GM19023 (cell line): ENCODE results near the gene GPR18.
"Not testable (repeated sequence)": the region's sequence is repeated elsewhere in the genome, so short reads cannot be mapped to it uniquely, and the experiment has no call there.

Experiments used
- ATAC-seq: cut with Tn5 transposase; IDR thresholded peaks from one replicate; pipeline ENCODE4 v1.9.1; 2021; ENCODE audit warnings: mild to moderate bottlenecking, moderate library complexity; ENCODE audit not compliant: unreplicated experiment

Gene GPR18

DNA sequence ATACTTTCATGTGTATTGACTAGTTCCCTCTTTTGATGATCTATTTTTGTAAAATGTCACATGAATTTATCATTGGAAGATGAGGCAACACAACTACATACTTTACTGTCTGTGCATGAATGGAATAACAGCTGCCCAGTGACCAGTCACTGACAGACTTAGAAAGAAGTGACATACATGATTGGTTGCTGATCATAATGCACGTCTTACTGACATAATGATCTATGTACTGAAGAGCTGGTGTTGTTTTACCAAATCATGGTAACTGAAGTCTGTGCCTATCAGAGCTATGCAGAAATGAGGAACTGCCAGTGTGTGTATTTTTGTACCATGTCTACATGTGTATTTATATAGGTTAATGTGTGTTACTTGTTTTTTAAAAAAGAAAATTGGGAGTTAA lies 26.5 kb downstream of the GPR18 start:
- ATAC-seq: no peak

DNA sequence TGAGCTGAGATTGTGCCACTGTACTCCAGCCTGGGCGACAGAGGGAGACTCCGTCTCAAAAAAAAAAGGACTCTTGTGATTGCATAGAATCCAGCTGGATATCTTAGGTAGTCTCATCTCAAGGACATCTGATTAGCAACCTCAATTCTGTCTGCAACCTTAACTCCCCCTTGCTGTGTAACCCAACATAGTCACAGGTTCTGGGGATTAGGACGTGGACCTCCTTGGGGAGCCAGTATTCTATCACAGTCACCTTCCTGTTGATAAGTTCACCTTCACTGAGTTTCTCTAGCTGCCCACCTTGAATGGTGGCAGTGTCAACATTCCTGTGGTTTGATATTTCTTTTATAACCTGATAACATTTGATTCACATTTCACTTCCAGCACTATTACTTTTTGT lies 27.2 kb downstream of the GPR18 start:
- no peak for ATAC-seq

DNA sequence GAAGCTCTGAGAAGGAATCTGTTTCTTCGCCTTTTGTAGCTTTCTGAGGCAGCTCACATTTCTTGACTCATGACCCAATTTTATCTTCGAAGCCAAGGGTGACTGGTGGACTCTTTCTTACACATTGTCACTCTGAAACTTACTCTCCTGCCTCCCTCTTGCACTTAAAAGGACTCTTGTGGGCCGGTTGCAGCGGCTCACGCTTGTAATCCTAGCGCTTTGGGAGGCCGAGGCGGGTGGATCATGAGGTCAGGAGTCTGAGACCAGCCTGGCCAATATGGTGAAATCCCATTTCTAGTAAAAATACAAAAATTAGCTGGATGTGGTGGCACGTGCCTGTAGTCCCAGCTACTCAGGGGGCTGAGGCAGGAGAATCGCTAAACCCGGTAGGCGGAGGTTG lies 27.6 kb downstream of the GPR18 start:
- ATAC-seq: not testable (repeated sequence)

DNA sequence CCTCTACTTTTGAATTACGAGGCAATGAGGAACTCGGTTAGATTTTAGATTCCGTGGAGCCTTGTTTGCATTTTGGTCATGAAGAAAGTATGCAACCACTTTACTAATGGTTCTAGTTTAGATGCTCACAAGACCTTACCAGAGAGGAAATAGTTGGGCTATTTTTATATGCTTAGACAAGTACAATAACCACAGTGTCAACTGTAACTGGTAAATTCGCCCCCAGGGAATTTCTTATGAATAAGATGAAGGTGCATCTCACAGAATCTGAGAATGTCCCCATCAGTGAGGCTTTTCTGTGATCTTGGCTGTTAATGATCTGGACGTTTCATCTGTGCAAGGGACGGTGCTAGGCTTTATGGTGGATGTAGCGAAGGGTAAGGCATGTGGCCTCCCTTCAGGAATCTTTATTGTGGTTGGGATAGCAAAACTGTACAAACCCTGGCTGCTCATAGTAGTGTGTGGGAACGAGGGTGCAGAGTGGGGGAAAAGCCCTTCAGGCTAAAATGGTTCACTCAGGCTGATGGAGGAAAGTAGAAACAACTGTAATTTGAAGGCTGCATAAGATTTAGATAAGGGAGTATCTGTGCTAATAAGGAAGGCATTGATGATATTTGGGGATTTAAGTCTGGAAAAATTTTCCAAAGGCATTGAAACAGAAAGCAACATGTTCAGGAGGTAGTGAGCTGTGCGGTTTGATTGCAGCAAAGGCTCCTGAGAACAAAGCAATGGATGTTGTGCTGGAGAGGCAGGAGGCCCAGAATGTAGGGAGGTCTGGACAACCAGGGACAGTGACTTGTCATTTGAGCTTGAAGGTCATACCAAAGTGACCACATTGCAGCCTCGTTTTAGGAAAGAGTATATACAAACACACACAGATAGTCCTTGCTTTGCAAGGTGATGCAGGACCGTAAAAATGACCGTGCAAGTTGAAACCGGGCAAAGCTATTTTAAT lies 29.2 kb downstream of the GPR18 start:
- ATAC-seq: peak; percentile 94

DNA sequence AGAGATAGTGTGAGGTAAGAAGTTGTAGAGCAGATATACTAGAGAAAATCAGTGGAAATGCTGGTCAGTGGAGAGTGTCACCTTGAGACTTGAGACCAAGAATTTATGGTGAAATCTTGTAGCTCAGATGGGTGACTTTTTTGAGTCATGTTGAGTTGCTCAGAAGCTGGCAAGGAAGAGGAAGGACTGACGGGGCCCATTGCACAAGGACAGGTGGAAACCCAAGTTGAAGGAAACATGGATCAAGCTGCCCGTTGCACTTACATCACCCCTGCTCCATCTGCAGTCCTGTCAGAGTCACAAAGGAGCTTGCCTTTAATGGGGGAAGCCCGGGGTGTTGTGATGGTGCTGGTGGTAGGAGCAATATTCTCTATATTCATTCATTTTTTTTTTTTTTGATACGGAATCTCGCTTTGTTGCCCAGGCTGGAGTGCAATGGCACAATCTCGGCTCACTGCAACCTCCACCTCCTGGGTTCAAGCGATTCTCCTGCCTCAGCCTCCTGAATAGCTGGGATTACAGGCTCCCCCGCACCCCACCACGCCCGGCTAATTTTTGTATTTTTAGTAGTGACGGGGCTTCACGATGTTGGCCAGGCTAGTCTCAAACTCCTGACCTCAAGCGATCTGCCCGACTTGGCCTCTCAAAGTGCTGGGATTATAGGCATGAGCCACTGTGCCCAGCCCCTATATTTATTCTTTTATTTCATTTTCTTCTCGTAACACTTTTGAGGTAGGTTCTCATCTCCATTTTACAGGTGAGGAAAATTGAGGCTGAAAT lies 30.1 kb downstream of the GPR18 start:
- no peak for ATAC-seq

DNA sequence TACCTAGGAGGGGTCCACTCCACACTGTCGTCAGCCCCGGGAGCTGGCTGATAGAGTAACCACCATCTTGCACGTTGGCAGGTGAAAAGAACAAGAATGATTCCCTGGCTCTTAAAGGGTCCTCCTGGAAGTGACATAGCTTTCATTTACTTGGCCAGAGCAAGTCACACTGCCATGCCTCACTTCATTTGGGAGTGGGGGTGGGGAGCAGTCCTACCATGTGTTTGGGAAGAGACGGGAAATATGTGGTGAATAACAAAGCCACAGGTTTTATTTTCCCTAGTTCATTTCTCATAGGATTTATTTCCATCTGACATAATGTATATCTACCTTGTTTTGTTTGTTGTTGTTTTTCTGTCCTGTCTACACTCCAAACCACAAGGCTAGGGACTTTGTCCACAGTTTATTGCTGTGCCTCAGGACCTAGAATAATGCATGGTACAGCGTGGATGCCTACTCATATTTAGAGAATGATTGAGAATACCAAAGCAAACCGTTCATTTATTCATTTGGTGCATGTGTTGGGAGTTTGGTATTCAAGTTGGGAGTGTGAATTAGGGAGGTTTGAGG lies 30.8 kb downstream of the GPR18 start:
- ATAC-seq: no peak

DNA sequence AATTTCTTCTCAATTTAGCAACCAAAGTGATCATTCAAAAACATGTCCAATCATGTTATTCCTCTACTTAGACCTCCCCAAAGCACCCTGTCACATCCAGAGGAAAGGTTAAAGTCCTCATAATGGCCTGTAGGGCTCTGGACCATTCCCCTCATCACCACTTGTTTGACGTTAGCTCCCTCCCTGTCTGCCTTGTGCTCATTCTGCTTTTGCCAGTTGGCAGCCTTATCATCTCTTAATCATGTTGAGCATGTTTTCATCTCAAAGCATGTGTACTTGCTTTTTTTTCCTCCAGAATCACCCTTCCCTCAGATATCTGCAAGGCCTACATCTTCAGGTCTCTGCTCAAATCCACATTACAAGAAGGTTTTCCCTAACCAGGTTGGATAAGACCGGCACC lies 31.7 kb downstream of the GPR18 start:
- ATAC-seq: no peak

DNA sequence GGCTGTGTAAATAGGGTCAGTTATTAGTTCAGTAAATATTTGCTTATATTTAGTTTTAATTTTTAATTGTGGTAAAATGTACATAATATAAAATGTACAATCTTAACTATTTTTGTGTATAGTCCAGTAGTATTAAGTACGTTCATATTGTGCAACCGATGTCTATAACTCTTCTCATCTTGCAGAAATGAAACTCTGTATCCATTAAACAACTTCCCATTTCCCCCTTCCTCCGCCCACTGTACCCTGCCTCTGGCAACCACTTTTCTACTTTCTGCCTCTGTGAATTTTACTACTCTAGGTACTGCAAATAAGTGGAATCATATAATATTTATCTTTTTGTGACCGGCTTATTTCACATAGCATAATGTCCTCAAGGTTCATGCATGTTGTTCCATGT lies 33.1 kb downstream of the GPR18 start:
- no peak for ATAC-seq

DNA sequence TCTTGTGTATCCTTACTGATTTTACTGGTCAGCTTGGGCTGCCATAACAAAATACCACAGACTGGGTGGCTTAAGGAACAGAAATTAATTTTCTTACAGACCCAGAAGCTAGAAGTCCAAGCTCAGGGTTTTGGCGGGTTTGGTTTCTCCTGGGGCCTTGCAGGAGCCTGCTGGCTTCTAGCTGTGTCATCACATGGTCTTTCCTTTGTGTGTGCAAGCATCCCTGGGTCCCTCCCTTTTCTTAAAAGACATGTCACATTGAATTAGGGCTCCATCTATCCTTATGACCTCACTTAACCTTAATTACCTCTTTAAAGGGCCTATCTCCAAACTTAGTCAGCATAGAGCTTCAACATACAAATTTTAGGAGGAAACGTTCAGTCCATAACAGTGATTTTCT lies 34.2 kb downstream of the GPR18 start:
- ATAC-seq: no peak

DNA sequence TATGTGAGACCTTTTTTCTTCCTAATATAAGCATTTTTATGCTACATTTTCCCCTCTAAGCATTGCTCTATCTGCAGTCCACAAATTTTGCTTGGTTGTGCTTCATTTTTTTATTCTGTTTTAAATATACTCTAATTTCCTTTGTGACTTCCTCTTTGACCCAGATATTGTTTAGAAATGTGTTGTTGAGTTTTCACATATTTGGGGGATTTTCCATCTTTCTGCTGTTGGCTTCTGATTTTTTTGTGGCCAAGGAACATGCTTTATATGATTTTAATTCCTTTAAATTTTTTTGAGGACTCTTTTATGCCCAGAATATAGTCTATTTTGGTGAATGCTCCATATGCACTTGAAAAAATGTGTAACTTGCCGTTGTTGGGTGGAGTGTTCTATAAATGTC lies 34.6 kb downstream of the GPR18 start:
- no peak for ATAC-seq

DNA sequence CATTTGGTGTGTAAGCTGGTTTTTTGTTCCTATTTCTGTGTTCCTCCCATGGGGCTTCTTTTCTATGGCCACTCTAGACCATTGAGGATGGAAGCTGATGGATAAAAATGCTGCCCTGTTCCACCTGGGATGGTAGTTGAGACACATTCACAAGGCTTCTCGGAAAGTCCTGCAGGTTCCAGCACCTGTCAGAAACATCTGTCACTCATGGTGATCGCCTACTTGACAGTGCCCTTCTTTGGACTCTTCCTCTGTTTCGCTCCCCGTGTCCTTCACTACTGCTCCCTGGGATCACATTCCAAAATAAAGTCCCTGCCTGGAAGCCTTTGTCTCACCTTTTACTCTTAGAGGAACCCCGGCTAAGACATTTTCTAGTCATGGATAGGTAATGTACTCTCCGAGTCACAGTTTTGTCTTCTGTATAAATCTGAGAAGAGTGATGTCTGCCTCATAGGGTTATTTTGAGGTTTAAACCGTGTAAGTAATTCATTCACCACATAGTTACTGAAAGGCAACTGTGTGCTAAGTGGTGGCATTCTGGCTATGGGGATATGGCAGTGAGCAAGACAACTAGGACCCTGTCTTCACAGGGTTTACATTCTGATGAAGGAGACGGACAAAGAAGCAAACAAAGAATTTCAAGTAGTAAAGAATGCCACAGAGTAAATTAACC lies 36.5 kb downstream of the GPR18 start:
- ATAC-seq: no peak

DNA sequence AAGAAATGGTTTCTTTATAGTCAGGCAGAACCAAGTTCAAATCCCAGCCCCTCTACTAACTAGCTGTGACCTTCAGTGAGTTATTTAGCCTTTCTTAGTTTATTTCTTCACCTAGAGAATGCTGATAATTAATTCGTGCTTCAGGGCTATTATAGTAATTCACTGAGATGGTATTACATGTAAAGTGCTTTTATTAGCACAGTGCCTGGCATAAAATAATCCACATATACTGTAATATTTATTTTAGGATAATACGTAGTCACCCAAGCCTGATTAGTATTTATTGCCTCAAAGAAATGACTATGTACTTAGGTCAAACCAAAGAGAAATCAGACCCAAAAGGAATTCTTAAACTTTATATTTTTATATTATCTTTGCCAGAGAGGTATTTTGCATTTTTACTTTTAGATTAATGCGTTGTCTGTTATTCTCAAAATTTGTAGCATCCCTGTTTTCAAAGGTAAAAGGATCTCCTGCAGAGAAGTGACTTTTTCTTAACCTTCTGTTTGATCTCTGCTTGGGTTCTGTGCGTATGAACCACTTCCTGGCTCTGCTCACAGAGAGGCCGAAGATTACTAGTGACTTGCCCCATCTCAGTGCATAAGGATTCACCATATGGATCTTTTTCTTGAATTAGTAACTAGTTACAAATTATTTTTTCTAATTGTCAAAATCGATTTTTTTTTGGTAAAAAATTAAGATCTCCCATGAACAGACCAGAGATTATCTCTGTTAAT lies 37.8 kb downstream of the GPR18 start:
- no peak for ATAC-seq

DNA sequence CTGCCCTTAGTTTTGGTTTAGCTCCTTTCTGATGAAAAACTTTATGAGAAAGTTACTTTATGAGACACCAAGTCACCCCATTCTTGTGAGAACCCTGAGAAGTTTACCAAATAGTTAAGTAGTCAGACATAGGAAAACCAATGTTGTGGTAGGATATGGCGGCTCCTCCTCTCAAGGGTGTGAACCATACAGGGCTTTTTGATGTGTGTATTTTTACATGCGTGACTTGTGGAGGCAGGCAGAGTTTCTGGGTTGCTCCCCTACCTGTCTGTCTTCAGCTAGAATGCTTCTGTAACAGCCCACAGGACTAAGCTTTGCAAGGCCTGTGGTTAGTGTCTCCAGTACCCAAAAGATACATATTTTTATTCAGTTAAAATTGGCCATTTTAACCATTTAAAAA lies 39.2 kb downstream of the GPR18 start:
- peak; percentile 42 for ATAC-seq

DNA sequence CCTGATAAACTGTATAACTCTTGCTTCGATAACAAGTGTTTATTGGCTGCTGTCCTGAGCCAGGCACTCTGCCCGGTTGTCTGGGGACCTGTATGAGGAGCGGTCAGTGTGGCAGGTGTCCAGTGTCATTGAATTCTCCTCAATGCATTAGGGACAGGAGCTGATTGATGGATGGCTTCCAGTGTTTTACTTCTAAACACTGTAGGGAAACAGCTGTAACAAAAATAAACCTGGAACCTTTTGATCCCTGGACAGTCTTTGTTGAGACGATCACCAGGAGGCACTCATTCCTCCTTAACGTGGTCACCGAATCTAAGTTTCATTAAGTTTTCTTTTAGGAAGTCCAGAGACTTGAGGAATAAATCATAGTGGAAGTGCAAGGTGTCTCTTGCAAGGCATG lies 39.6 kb downstream of the GPR18 start:
- ATAC-seq: no peak

DNA sequence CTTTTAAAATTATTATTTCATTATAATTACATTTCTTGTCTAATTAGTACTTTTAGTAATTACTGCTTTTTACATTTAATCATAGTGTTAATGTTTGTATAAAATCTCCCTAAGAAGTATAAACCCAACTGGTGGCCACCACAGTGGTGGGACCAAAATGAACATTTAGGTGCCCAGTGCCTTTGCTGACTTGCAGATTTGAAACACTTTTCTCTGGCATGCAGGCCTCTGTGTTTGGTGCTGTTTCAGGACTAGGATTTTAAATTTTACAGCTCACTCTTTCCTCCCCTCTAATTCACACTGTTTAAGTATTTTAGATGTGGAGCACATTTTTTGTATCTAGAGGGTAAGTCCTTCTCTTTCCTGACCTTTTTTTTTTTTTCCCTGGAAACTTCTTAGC lies 40.1 kb downstream of the GPR18 start:
- no peak for ATAC-seq

DNA sequence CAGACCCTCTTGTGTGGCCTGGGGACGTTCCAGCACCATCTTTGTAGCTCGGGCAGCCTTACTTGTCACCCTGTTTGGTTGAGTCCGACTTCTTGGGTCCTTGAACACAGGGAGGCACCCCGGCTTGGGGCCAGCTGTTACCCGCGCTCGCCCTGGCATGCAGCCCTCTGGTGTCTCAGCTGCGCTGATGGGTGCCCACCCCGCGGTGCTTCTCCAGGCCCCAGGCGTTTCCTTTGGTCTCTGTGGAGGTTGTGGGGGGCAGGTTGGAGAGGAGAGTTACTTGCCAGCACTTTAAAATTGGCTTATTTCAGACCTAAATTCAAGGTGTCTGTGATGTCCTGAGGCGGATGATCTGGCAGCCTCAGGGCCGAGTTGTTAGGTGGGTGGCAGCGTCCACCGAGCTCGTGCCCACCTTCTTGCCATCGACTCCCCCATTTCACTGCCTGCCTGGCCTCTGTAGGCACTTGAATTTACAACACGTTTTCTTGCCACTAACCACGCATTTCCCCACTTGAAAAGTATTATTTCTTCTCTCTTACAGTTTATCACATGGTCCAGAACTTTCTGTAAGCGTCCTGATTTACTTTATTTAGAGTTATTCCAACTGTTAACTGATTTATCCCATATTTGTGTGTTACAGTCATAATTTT lies 40.6 kb downstream of the GPR18 start:
- ATAC-seq: no peak

DNA sequence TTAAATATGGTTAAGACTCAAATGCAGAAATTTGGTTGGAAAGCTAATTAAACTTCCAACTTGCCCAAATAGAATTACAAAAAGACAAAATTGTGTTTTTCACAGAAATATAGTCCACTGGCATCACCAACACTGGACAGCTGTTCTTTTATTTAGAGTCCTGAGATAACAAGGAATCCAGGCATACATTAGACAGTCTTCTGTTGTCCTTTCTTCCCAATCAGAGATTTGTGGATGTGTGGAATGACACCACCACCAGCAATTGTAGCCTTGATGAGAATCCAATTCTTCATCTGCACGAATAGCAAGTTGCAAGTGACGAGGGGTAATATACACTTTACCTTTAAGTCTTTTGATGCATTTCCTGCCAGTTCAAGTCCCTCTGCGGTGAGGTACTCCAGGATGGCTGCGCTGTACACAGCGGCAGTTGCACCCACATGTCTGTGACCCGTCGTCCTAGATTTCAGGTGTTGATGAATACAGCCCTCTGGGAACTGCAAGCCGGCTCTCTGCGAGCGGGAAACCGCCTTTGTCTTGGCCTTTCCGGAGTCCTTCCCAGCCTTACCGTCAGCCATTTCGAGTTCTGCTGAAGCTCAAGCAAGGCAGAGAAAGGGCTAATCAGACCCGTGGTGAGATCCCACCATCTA lies 42.9 kb downstream of the GPR18 start:
- no peak for ATAC-seq

DNA sequence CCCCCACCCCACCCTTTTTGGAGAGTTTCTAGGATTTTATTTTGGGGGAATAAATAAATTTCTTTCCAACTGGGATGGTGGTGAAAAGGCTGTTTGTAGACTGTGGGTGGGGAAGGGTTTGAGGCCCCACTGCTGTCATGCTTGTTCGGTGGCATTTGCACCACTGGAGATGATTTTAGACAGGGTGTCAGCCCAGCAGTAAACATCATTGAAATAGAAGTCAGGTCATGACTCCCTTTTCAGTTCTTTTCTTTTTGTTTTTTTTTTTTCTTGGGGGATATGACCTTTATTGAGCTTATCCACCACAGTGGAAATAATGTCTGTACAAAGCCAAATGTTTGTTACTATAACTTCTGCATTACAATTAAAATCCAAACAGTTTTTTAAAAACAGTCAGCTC lies 43.4 kb downstream of the GPR18 start:
- ATAC-seq: no peak

DNA sequence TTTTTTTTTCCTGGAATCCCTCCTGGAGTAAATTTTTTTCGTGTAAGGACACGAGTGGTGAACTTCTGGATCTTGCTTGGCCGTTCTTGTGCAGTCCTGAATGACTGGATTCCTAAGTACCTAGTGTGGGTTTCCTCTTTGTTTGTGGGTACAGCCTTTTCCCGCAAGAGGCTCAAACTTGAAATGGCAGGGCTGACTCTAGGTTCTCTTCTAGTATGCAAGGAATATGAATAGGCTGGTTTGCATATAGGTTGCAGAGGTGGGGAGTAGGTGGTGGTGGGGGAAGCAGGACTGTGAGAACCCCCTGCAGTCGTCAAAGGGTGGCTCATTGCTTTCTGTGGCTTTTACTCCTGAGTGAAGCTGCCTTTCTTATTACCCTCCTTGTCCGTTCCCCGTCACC lies 43.9 kb downstream of the GPR18 start:
- ATAC-seq: peak; percentile 60
